SU-DHL-6 (cell line): ENCODE results near the gene ZNF334.

Source experiments
- CTCF ChIP-seq: fragments of 200-600 bp; sonication (generic); IDR thresholded peaks from one replicate; pipeline ENCODE4 v1.5.1; 2017; ENCODE audit warnings: antibody characterized with exemption, mild to moderate bottlenecking, low read length, moderate library complexity; ENCODE audit not compliant: insufficient read depth, poor library complexity, severe bottlenecking
- EZH2phosphoT487 ChIP-seq: fragments of 200-600 bp; sonication (generic), shearing (Covaris generic); conservative IDR thresholded peaks from 2 replicates; pipeline ENCODE4 v1.6.1; 2018; ENCODE audit warnings: mild to moderate bottlenecking, antibody characterized with exemption, low read length, moderate library complexity, mixed read lengths

- TF ChIP-seq CTCF (no peak), EZH2phosphoT487 (no peak)
Observed at GRCh38 chr20:46455729-46456128, 57.6 kb downstream of the ZNF334 start.
